GM21529 (cell line): ENCODE measurements around the gene PHF20.
"Not testable (repeated sequence)": the region's sequence is repeated elsewhere in the genome, so short reads cannot be mapped to it uniquely, and the experiment has no call there.

ENCODE experiments used
- ATAC-seq: cut with Tn5 transposase; IDR thresholded peaks from one replicate; pipeline ENCODE4 v1.9.1; 2021; ENCODE audit not compliant: unreplicated experiment

PHF20 gene

GRCh38 chr20:35833241-35833640, 61.4 kb downstream of the PHF20 start:
- ATAC-seq: no peak

GRCh38 chr20:35837577-35838195, 65.9 kb downstream of the PHF20 start:
- no peak for ATAC-seq

GRCh38 chr20:35838205-35838604, 66.4 kb downstream of the PHF20 start:
- no peak for ATAC-seq

GRCh38 chr20:35839904-35840303, 68.1 kb downstream of the PHF20 start:
- ATAC-seq: no peak

- no peak for ATAC-seq
Measured at GRCh38 chr20:35840421-35840820, 68.6 kb downstream of the PHF20 start.

GRCh38 chr20:35842361-35842760, 70.5 kb downstream of the PHF20 start:
- ATAC-seq: no peak

GRCh38 chr20:35843894-35844293, 72.1 kb downstream of the PHF20 start:
- not testable (repeated sequence) for ATAC-seq

GRCh38 chr20:35845561-35845960, 73.7 kb downstream of the PHF20 start:
- no peak for ATAC-seq

GRCh38 chr20:35849706-35850105, 77.9 kb downstream of the PHF20 start:
- no peak for ATAC-seq

- ATAC-seq: not testable (repeated sequence)
Measured at GRCh38 chr20:35851659-35852058, 79.8 kb downstream of the PHF20 start.

- no peak for ATAC-seq
Measured at GRCh38 chr20:35854713-35855348, 83.0 kb downstream of the PHF20 start.

GRCh38 chr20:35855641-35856040, 83.8 kb downstream of the PHF20 start:
- not testable (repeated sequence) for ATAC-seq

- ATAC-seq: no peak
Measured at GRCh38 chr20:35856866-35857265, 85.1 kb downstream of the PHF20 start.

GRCh38 chr20:35866418-35867202, 94.8 kb downstream of the PHF20 start:
- no peak for ATAC-seq

- no peak for ATAC-seq
Measured at GRCh38 chr20:35870541-35871258, 98.9 kb downstream of the PHF20 start.

GRCh38 chr20:35871259-35871771, 99.5 kb downstream of the PHF20 start:
- ATAC-seq: no peak

- ATAC-seq: no peak
Measured at GRCh38 chr20:35876033-35876320, 104.2 kb downstream of the PHF20 start.

GRCh38 chr20:35877611-35878010, 105.8 kb downstream of the PHF20 start:
- ATAC-seq: no peak

- no peak for ATAC-seq
Measured at GRCh38 chr20:35878113-35878625, 106.4 kb downstream of the PHF20 start.

- no peak for ATAC-seq
Measured at GRCh38 chr20:35881676-35882075, 109.9 kb downstream of the PHF20 start.
